H1 (cell line): ENCODE measurements around the gene STT3B. TPM values are rescaled to one million over a fixed set of nuclear protein-coding genes. Genes with fewer than 3 reads are reported as not detected.

ENCODE experiments used
- CTCF ChIA-PET: fragments of 300-600 bp; sonication (Branson Sonifier 250); formaldehyde crosslinking; loops from one replicate; lab custom pipeline; 2021; ENCODE audit not compliant: partially characterized antibody; lab: Charles Lee
- POLR2A ChIA-PET: fragments of 300-600 bp; sonication (Branson Sonifier 250); formaldehyde crosslinking; loops from one replicate; lab custom pipeline; 2021; ENCODE audit warnings: inconsistent platforms; ENCODE audit not compliant: partially characterized antibody; lab: Charles Lee
- DNase-seq, 2 experiments: peaks; one replicate each; pipeline versions ENCODE4 v3.0.0 to v3.0.0-alpha.2; 2010 to 2022; ENCODE audit warnings: low spot score in 2 of 2, low read depth in 1 of 2, mixed read lengths in 1 of 2
- FAIRE-seq: peaks from 2 replicates; lab custom pipeline; 2011; peaks lifted over from hg19 to GRCh38; lab: Jason Lieb, UNC
- H2AFZ ChIP-seq: 2 replicates; pipeline ENCODE4 v1.8.1; 2012; ENCODE audit warnings: low read length, inconsistent platforms
- H2AK5ac ChIP-seq: 2 replicates; pipeline ENCODE4 v1.6.1; 2013; ENCODE audit warnings: low read depth, low read length
- H2BK120ac ChIP-seq: replicated peaks from 2 replicates; pipeline ENCODE3; 2013; ENCODE audit warnings: low read depth, low read length, inconsistent platforms
- H2BK12ac ChIP-seq: 2 replicates; pipeline ENCODE4 v1.6.1; 2013; ENCODE audit warnings: low read depth, low read length
- H2BK15ac ChIP-seq: 2 replicates; pipeline ENCODE4 v1.6.1; 2013; ENCODE audit warnings: low read length
- H2BK20ac ChIP-seq: 2 replicates; pipeline ENCODE4 v1.6.1; 2013; ENCODE audit warnings: low read length
- H2BK5ac ChIP-seq: 2 replicates; pipeline ENCODE4 v1.6.1; 2013; ENCODE audit warnings: low read depth, low read length
- H3K14ac ChIP-seq: 2 replicates; pipeline ENCODE4 v1.6.1; 2013; ENCODE audit warnings: inconsistent platforms; ENCODE audit not compliant: insufficient read length
- H3K18ac ChIP-seq: 2 replicates; pipeline ENCODE4 v1.6.1; 2013; ENCODE audit warnings: low read length; ENCODE audit errors: extremely low read depth
- H3K23ac ChIP-seq: 2 replicates; pipeline ENCODE4 v1.6.1; 2013; ENCODE audit warnings: inconsistent platforms; ENCODE audit not compliant: insufficient read length
- H3K23me2 ChIP-seq: 2 replicates; pipeline ENCODE4 v1.6.1; 2013; ENCODE audit warnings: low read depth, low read length
- H3K27ac ChIP-seq: 2 replicates; pipeline ENCODE4 v1.6.1; 2011; ENCODE audit warnings: low read depth, low read length, inconsistent platforms
- H3K27me3 ChIP-seq, 4 experiments: replicated peaks in 1 of 4; 1 replicate in 1 of 4; 2 replicates in 3 of 4; pipeline versions ENCODE4 v1.6.1 to v1.8.1; 2011 to 2013; ENCODE audit warnings: low read length in 3 of 4, mild to moderate bottlenecking in 3 of 4, inconsistent platforms in 2 of 4, mixed read lengths in 2 of 4, moderate library complexity in 1 of 4; ENCODE audit not compliant: control insufficient read depth in 3 of 4, insufficient read depth in 3 of 4; ENCODE audit errors: extremely low read depth in 1 of 4
- H3K36me3 ChIP-seq, 4 experiments: 2 replicates each; pipeline versions ENCODE4 v1.6.1 to v1.8.1; 2011 to 2013; ENCODE audit warnings: mild to moderate bottlenecking in 4 of 4, low read length in 3 of 4, moderate library complexity in 2 of 4, control low read depth in 1 of 4, inconsistent platforms in 1 of 4; ENCODE audit not compliant: insufficient read depth in 4 of 4, control insufficient read depth in 2 of 4
- H3K4ac ChIP-seq: replicated peaks from 2 replicates; pipeline ENCODE3; 2013; ENCODE audit warnings: low read length, low read depth, mixed read lengths, inconsistent platforms; ENCODE audit not compliant: insufficient read length
- H3K4me1 ChIP-seq, 4 experiments: replicated peaks in 1 of 4; 1 replicate in 1 of 4; 2 replicates in 3 of 4; pipeline versions ENCODE4 v1.6.1 to v1.8.1; 2011 to 2013; ENCODE audit warnings: low read length in 3 of 4, inconsistent platforms in 2 of 4, mixed read lengths in 1 of 4; ENCODE audit not compliant: insufficient read depth in 4 of 4, control insufficient read depth in 3 of 4
- H3K4me2 ChIP-seq, 2 experiments: 2 replicates each; pipeline versions ENCODE4 v1.6.1 to v1.8.1; 2011 to 2013; ENCODE audit warnings: low read depth in 2 of 2, low read length in 2 of 2, control low read depth in 1 of 2, inconsistent platforms in 1 of 2, mild to moderate bottlenecking in 1 of 2; ENCODE audit not compliant: insufficient read depth in 1 of 2
- H3K4me3 ChIP-seq, 4 experiments: fragments of 200-600, 300-600 bp in 1 of 4; sonication (generic), shearing (Covaris generic), sonication (Bioruptor Twin) in 1 of 4; 2 replicates each; pipeline versions ENCODE4 v1.5.1 to v1.8.1; 2011 to 2016; ENCODE audit warnings: low read length in 4 of 4, low read depth in 3 of 4, control low read depth in 2 of 4, inconsistent platforms in 2 of 4, mild to moderate bottlenecking in 2 of 4, mixed read lengths in 1 of 4, moderate library complexity in 1 of 4; ENCODE audit not compliant: insufficient read depth in 2 of 4; ENCODE audit errors: extremely low read depth in 1 of 4
- H3K56ac ChIP-seq: replicated peaks from 2 replicates; pipeline ENCODE3; 2013; ENCODE audit warnings: low read depth, mild to moderate bottlenecking, mixed read lengths, low read length, inconsistent platforms; ENCODE audit not compliant: insufficient read length
- H3K79me1 ChIP-seq: 2 replicates; pipeline ENCODE4 v1.6.1; 2013; ENCODE audit warnings: low read depth, low read length, control low read depth
- H3K79me2 ChIP-seq, 2 experiments: 2 replicates each; pipeline versions ENCODE4 v1.6.1 to v1.8.1; 2012 to 2013; ENCODE audit warnings: low read length in 2 of 2, mild to moderate bottlenecking in 2 of 2, inconsistent platforms in 1 of 2; ENCODE audit not compliant: insufficient read depth in 2 of 2, control insufficient read depth in 1 of 2
- H3K9ac ChIP-seq, 4 experiments: replicated peaks in 1 of 4; 1 replicate in 1 of 4; 2 replicates in 3 of 4; pipeline versions ENCODE4 v1.6.1 to v1.8.1; 2011 to 2013; ENCODE audit warnings: low read depth in 3 of 4, low read length in 3 of 4, control low read depth in 2 of 4, mild to moderate bottlenecking in 2 of 4, moderate library complexity in 2 of 4, inconsistent platforms in 1 of 4; ENCODE audit errors: extremely low read depth in 1 of 4
- H3K9me3 ChIP-seq, 2 experiments: 2 replicates each; pipeline versions ENCODE4 v1.6.1 to v1.8.1; 2012 to 2013; ENCODE audit warnings: mild to moderate bottlenecking in 2 of 2, moderate library complexity in 2 of 2, control low read depth in 1 of 2, inconsistent platforms in 1 of 2, low read depth in 1 of 2, low read length in 1 of 2, mixed read lengths in 1 of 2; ENCODE audit not compliant: insufficient read depth in 2 of 2
- H4K20me1 ChIP-seq, 2 experiments: replicated peaks in 1 of 2; 2 replicates each; pipeline versions ENCODE3 to v1.8.1; 2011 to 2013; ENCODE audit warnings: inconsistent platforms in 2 of 2, low read length in 2 of 2, mild to moderate bottlenecking in 1 of 2; ENCODE audit not compliant: insufficient read depth in 2 of 2, control insufficient read depth in 1 of 2
- H4K5ac ChIP-seq: 2 replicates; pipeline ENCODE4 v1.6.1; 2013; ENCODE audit warnings: low read length, low read depth, mixed read lengths, inconsistent platforms; ENCODE audit not compliant: insufficient read length
- H4K8ac ChIP-seq: 2 replicates; pipeline ENCODE4 v1.8.0; 2013; ENCODE audit warnings: mild to moderate bottlenecking, moderate library complexity, low read length, inconsistent platforms; ENCODE audit not compliant: insufficient read depth; ENCODE audit errors: extremely low read depth
- H4K91ac ChIP-seq: replicated peaks from 2 replicates; pipeline ENCODE3; 2013; ENCODE audit warnings: low read length, mixed read lengths, inconsistent platforms; ENCODE audit not compliant: insufficient read length
- BCL11A ChIP-seq, 2 experiments: IDR thresholded peaks; one replicate each; pipeline ENCODE4 v1.6.1; 2011; ENCODE audit warnings: low read depth in 2 of 2, low read length in 2 of 2, mild to moderate bottlenecking in 2 of 2
- E2F6 ChIP-seq: IDR thresholded peaks from 2 replicates; pipeline ENCODE4 v1.6.1; 2012; ENCODE audit warnings: inconsistent platforms
- HDAC6 ChIP-seq: IDR thresholded peaks from one replicate; pipeline ENCODE4 v1.7.1; 2012; ENCODE audit warnings: low read depth, mild to moderate bottlenecking, inconsistent platforms, low read length, moderate library complexity
- MAX ChIP-seq: IDR thresholded peaks from 2 replicates; pipeline ENCODE4 v1.6.1; 2012; ENCODE audit warnings: inconsistent platforms
- RXRA ChIP-seq: IDR thresholded peaks from 2 replicates; pipeline ENCODE4 v1.6.1; 2011; ENCODE audit warnings: low read depth, mild to moderate bottlenecking, low read length, moderate library complexity; ENCODE audit not compliant: insufficient read depth
- SIN3A ChIP-seq, 2 experiments: IDR thresholded peaks in 1 of 2; conservative IDR thresholded peaks in 1 of 2; 2 replicates each; pipeline ENCODE4 v1.6.1; 2011 to 2012; ENCODE audit warnings: low read length in 2 of 2, improper control_type of control experiment in 1 of 2, low read depth in 1 of 2, mild to moderate bottlenecking in 1 of 2
- SP4 ChIP-seq: IDR thresholded peaks from 2 replicates; pipeline ENCODE4 v1.6.1; 2012; ENCODE audit warnings: low read length, inconsistent platforms
- TEAD4 ChIP-seq: IDR thresholded peaks from 2 replicates; pipeline ENCODE4 v1.6.1; 2012; ENCODE audit warnings: low read depth, low read length, inconsistent platforms, mixed read lengths
- WGBS, 2 experiments: shearing (Covaris generic) in 1 of 2; methylation state at CpG; one replicate each; pipeline versions ENCODE4 v1.1.6 to v1.1.7; 2013 to 2015; ENCODE audit warnings: low lambda C conversion rate in 2 of 2, mixed read lengths in 2 of 2, inconsistent platforms in 1 of 2, low coverage in 1 of 2, missing lambda C conversion rate in 1 of 2; ENCODE audit not compliant: insufficient replicate concordance in 2 of 2, insufficient coverage in 1 of 2, insufficient read length in 1 of 2; ENCODE audit errors: extremely low coverage in 1 of 2, missing lambda C conversion rate in 1 of 2; 5-methylcytosine and 5-hydroxymethylcytosine counted together
- polyA plus RNA-seq, 7 experiments: library from polyadenylated mRNA; depleted of rRNA in 3 of 7; stranded (reverse) in 5 of 7; unstranded in 2 of 7; fragments of >200 nt in 5 of 7; fragments of 200-250 nt in 2 of 7; gene quantifications; 1 replicate in 5 of 7; 2 replicates in 1 of 7; 4 replicates in 1 of 7; pipeline versions ENCODE4 v1.2.1 to v1.2.3, GENCODE V29; 2011 to 2013; ENCODE audit warnings: missing spikeins in 2 of 7, mixed read lengths in 2 of 7
- total RNA-seq: library from RNA; stranded (reverse); fragmentation: NEBNext Ultra II Directional; extraction: Animal tissue kit (Norgen Biotek cat#: 25700); gene quantifications from 2 replicates; pipeline ENCODE4 v1.2.1, GENCODE V29; 2021

Gene STT3B
- total and polyA plus RNA-seq, 2 of the 8 experiments (the other 6 are each of a cell fraction or from before 2014, with no cell fraction given) = 43.5 to 134 TPM

GRCh38 chr3:31546162-31546561 lies 13.4 kb downstream of the STT3B start:
- Histone ChIP-seq H3K4me2 (no peak overlapping the region), H3K79me1 (peaks cover 5% of the 10 kb centered on the region; the same call in 1 of the 2 replicates), H2BK15ac (no peak overlapping the region), H3K23ac (no peak overlapping the region), H2BK120ac (no peak overlapping the region), H2BK5ac (no peak overlapping the region), H2AFZ (no peak overlapping the region), H3K14ac (no peak overlapping the region), H3K27me3 (no peaks in the 10 kb centered on the region), H2AK5ac (no peak overlapping the region), H3K4ac (no peak overlapping the region), H4K20me1 (peaks cover 5 to 12% of the 10 kb centered on the region in 2 experiments), H3K27ac (no peak overlapping the region), H3K23me2 (no peaks in the 10 kb centered on the region), H4K5ac (no peak overlapping the region), H3K9ac (no peak overlapping the region), H4K91ac (no peak overlapping the region), H3K36me3 (no peaks in the 10 kb centered on the region), H2BK12ac (no peak overlapping the region), H3K4me3 (no peak overlapping the region), H3K4me1 (no peaks in the 10 kb centered on the region; a peak in 1 of 7 replicates), H3K9me3 (no peaks in the 10 kb centered on the region), H3K79me2 (peaks cover 6 to 100% of the 10 kb centered on the region in 2 experiments), H2BK20ac (no peak overlapping the region), H3K56ac (no peak overlapping the region), H3K18ac (no peak overlapping the region), H4K8ac (no peak overlapping the region)
- ChIA-PET POLR2A (interaction anchor here (0.6 to 3.3 kb wide), 2 partner anchors 8 to 13 kb away, joined by 3 to 31 read pairs; partner anchors contain the start of gene STT3B), CTCF (interaction anchor here (1.0 to 1.6 kb wide), 6 partner anchors 10 to 24 kb away, joined by 3 to 5 read pairs (median 4); no protein-coding TSS in a partner anchor)
- DNase-seq = no peak
- FAIRE-seq = peak; percentile 32
- 89% methylated on average over 1 of the region's 1 CpG; no CpG with 5 or more reads in 1 of the 2 experiments for whole genome bisulfite sequencing, 2 experiments
- TF ChIP-seq HDAC6 (no peak), SIN3A (conservative IDR thresholded peaks at IDR 0.05 in 1 of 2, IDR thresholded peaks at IDR 0.05 in 1 of 2; ENCODE audit: low read depth in 1 of 2, low read length in 2 of 2) (0 out of 4 replicates have a peak, but pooled peaks of 1 of the 2 experiments have one; percentile 28), TEAD4 (no peak), MAX (no peak), SP4 (no peak), BCL11A (IDR thresholded peaks at IDR 0.05; ENCODE audit: low read depth in 2 of 2, low read length in 2 of 2) (no peak), RXRA (no peak), E2F6 (no peak)
